ENCODE data around the gene PSMD7. TPM values are rescaled to one million over a fixed set of nuclear protein-coding genes. Genes with fewer than 3 reads are reported as not detected.

Gene PSMD7
- total RNA-seq, 1 experiment from 2014 or later, result 135 TPM

- no peak for TF ChIP-seq ZNF219 (CRISPR knock-in tag; IDR thresholded peaks at IDR 0.05; ENCODE audit: borderline replicate concordance)
- TF ChIP-seq FOXP1 (CRISPR knock-in tag; IDR thresholded peaks at IDR 0.05; ENCODE audit: borderline replicate concordance), result peak; percentile 93; the same call in 1 of the 2 replicates
- TF ChIP-seq GRHL2 (CRISPR knock-in tag; IDR thresholded peaks at IDR 0.05; ENCODE audit: insufficient replicate concordance, severe bottlenecking), result no peak
- TF ChIP-seq MYBL2 (CRISPR knock-in tag; IDR thresholded peaks at IDR 0.05), result peak; percentile 82
- TF ChIP-seq, protein P1, sequence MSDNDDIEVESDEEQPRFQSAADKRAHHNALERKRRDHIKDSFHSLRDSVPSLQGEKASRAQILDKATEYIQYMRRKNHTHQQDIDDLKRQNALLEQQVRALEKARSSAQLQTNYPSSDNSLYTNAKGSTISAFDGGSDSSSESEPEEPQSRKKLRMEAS (CRISPR knock-in tag; IDR thresholded peaks at IDR 0.05), result peak; percentile 99
- TF ChIP-seq, protein P2, sequence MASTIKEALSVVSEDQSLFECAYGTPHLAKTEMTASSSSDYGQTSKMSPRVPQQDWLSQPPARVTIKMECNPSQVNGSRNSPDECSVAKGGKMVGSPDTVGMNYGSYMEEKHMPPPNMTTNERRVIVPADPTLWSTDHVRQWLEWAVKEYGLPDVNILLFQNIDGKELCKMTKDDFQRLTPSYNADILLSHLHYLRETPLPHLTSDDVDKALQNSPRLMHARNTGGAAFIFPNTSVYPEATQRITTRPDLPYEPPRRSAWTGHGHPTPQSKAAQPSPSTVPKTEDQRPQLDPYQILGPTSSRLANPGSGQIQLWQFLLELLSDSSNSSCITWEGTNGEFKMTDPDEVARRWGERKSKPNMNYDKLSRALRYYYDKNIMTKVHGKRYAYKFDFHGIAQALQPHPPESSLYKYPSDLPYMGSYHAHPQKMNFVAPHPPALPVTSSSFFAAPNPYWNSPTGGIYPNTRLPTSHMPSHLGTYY (CRISPR knock-in tag; IDR thresholded peaks at IDR 0.05), result no peak
- TF ChIP-seq ZNF396 (CRISPR knock-in tag; IDR thresholded peaks at IDR 0.05; ENCODE audit: borderline replicate concordance), result no peak
- TF ChIP-seq MLX (CRISPR knock-in tag; IDR thresholded peaks at IDR 0.05), result 0 out of 2 replicates have a peak, but pooled peaks have one; percentile 69
- no peak for TF ChIP-seq CTCF (IDR thresholded peaks at IDR 0.05)
- TF ChIP-seq TP53 (CRISPR knock-in tag; IDR thresholded peaks at IDR 0.05), result 0 out of 2 replicates have a peak, but pooled peaks have one; percentile 32
- TF ChIP-seq, protein P3, sequence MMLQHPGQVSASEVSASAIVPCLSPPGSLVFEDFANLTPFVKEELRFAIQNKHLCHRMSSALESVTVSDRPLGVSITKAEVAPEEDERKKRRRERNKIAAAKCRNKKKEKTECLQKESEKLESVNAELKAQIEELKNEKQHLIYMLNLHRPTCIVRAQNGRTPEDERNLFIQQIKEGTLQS (CRISPR knock-in tag; conservative IDR thresholded peaks at IDR 0.05), result no peak
- TF ChIP-seq IRF2 (CRISPR knock-in tag; IDR thresholded peaks at IDR 0.05; ENCODE audit: borderline replicate concordance, low read depth), result 0 out of 2 replicates have a peak, but pooled peaks have one; percentile 68
- TF ChIP-seq ZNF263 (CRISPR knock-in tag; IDR thresholded peaks at IDR 0.05; ENCODE audit: low read depth), result no peak
- TF ChIP-seq ETV6 (CRISPR knock-in tag; IDR thresholded peaks at IDR 0.05), result peak; percentile 95
- peak; percentile 45; the same call in 1 of the 2 replicates for TF ChIP-seq NR2C2 (CRISPR knock-in tag; IDR thresholded peaks at IDR 0.05)
- TF ChIP-seq KAT7 (CRISPR knock-in tag; IDR thresholded peaks at IDR 0.05; ENCODE audit: borderline replicate concordance), result peak; percentile 92; the same call in 1 of the 2 replicates
- TF ChIP-seq GABPB1 (CRISPR knock-in tag; IDR thresholded peaks at IDR 0.05), result peak; percentile 74
- no peak; the same call in 1 of the 2 replicates for TF ChIP-seq ZBTB43 (CRISPR knock-in tag; IDR thresholded peaks at IDR 0.05)
- TF ChIP-seq, protein P4, sequence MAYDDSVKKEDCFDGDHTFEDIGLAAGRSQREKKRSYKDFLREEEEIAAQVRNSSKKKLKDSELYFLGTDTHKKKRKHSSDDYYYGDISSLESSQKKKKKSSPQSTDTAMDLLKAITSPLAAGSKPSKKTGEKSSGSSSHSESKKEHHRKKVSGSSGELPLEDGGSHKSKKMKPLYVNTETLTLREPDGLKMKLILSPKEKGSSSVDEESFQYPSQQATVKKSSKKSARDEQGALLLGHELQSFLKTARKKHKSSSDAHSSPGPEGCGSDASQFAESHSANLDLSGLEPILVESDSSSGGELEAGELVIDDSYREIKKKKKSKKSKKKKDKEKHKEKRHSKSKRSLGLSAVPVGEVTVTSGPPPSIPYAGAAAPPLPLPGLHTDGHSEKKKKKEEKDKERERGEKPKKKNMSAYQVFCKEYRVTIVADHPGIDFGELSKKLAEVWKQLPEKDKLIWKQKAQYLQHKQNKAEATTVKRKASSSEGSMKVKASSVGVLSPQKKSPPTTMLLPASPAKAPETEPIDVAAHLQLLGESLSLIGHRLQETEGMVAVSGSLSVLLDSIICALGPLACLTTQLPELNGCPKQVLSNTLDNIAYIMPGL (CRISPR knock-in tag; IDR thresholded peaks at IDR 0.05), result peak; percentile 88
- TF ChIP-seq E2F1 (CRISPR knock-in tag; IDR thresholded peaks at IDR 0.05), result peak; percentile 70; the same call in 1 of the 2 replicates
- peak; percentile 72; the same call in 1 of the 2 replicates for TF ChIP-seq JUN (CRISPR knock-in tag; IDR thresholded peaks at IDR 0.05)
- TF ChIP-seq ZNF138 (CRISPR knock-in tag; conservative IDR thresholded peaks at IDR 0.05), result no peak
- TF ChIP-seq ESRRA (CRISPR knock-in tag; IDR thresholded peaks at IDR 0.05; ENCODE audit: borderline replicate concordance), result peak; percentile 66; the same call in 1 of the 2 replicates
- TF ChIP-seq TCF7 (CRISPR knock-in tag; IDR thresholded peaks at IDR 0.05; ENCODE audit: low read depth), result no peak
- TF ChIP-seq, protein P5, sequence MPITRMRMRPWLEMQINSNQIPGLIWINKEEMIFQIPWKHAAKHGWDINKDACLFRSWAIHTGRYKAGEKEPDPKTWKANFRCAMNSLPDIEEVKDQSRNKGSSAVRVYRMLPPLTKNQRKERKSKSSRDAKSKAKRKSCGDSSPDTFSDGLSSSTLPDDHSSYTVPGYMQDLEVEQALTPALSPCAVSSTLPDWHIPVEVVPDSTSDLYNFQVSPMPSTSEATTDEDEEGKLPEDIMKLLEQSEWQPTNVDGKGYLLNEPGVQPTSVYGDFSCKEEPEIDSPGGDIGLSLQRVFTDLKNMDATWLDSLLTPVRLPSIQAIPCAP (CRISPR knock-in tag; IDR thresholded peaks at IDR 0.05), result peak; percentile 81; the same call in 1 of the 2 replicates
- TF ChIP-seq NFE2L1 (CRISPR knock-in tag; IDR thresholded peaks at IDR 0.05), result peak; percentile 99
- TF ChIP-seq NFYB (CRISPR knock-in tag; conservative IDR thresholded peaks at IDR 0.05; ENCODE audit: low read depth), result peak; percentile 32; the same call in 1 of the 2 replicates
- TF ChIP-seq EMX1 (CRISPR knock-in tag; IDR thresholded peaks at IDR 0.05), result no peak
Measured at GRCh38 chr16:74296432-74297144, at the start of gene PSMD7 (continued).

Measured in WTC11 (cell line).